KG1 (cell line): ENCODE results near the gene STX5.
A peak's percentile ranks its signal among the peaks of the same experiment; 100 is the strongest.
"Not testable (repeated sequence)": the region's sequence is repeated elsewhere in the genome, so short reads cannot be mapped to it uniquely, and the experiment has no call there.

ENCODE experiments used
- DNase-seq: peaks from one replicate; lab custom pipeline; 2025; lab: John Stamatoyannopoulos, UW

STX5 gene

DNA sequence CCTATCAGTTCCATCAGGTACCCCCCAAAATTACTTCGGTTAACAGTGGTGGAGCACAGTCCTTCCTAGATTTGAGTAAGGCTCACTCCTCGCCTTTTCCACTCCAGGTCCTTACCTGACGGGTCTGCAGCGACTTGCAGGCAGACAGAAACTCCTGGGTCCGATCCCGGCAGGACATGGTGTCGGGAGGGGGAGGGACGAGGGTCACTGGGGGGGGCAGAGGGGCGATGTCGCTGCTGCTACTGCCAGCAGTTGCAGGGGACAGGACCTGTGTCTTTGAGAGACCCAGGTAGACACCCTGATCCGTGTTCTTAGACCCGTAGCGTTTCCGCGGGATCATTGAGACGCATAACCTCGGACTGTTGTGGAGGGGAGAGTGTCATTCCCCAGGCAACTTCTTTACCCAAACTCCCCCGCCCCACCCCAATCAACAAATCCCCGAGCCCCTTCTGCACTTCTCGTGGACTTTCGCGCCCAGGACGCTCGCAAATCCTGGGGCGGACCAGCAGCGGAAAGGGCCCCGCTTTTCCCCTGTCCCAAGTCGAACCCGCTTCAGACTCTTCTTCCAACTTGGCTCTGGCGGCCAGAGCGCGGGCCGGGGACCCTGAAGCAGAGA is 839 bp downstream of the STX5 start:
- DNase-seq: no peak

DNA sequence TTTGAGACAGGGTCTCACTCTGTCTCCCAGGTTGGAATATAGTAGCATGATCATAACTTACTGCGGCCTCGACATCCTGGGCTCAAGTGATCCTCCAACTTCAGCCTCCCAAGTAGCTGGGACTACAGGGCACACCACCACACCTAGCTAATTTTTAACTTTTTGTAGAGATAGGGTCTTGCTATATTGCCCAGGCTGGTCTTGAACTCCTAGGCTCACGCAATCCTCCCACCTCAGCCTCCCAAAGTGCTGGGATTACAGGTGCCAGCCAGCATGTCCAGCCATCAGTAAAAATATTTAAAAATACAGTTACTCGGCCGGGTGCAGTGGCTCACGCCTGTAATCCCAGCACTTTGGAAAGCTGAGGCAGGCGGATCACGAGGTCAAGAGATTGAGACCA is 3.7 kb downstream of the STX5 start:
- not testable (repeated sequence) for DNase-seq

DNA sequence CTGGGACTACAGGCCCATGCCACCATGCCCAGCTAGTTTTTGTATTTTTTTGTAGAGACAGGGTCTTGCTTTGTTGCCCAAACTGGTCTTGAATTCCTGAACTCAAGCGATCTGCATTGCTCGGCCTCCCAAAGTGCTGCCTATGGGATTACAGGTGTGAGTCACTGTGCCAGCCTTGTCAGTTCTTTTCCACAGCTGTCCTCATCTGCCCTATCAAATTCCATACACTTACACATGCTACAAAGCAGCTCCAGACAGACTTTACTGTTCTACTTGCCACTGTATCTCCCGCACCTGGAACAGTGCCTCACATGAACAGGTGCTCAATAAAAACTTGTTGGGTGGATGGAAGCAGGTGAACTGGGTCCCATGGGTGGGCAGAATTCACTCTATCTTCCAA is 8.2 kb downstream of the STX5 start:
- no peak for DNase-seq

DNA sequence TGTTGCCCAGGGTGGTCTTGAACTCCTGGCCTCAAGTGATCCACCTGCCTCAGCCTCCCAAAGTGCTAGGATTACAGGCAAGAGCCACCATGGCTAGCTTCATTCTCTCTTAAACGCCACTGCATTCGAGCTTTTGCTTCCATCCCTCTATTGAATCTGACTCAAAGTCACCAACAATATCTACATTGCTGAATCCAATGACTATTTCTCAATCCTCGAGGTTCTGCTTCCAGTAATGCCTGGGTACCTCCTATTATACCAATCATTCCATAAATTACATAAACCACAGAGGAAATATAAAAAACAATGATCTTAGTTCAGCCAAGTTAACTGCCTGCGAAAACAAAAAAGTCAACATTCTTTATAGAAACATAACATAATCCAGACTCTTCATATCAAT is 14.7 kb downstream of the STX5 start:
- no peak for DNase-seq

DNA sequence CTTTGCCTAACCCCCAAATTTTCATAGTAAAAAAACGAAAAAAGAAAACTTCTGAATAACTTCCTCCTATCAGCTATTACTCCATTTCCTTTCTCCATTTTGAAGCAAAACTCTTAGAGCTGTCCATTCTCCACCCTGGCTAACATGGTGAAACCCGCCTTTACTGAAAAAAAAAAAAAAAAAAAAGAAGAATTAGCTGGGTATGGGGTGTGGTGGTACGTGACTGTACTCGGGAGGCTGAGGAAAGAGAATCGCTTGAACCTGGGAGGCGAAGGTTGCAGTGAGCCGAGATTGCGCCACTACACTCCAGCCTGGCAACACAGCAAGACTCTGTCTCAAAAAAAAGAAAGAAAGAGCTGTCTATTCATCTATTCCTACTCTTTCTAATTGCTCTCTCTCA is 15.3 kb downstream of the STX5 start:
- no peak for DNase-seq

DNA sequence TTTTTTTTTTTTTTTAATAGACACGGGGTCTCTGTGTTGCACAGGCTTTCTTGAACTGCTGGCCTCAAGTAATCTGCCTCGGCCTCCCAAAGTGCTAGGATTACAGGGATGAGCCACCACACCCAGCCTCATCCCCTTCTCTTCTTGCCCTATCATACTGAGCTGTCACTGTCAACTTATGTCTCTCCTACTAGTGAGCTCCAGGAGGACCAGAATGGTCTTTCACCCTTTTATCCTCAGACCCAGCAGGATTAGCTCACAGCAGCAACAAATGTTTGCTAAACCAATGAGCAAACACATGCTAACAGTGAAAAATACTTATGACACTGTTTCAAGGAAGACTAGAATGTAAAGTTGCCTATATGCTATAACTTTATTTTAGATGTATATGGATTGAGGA is 20.2 kb downstream of the STX5 start:
- no peak for DNase-seq

DNA sequence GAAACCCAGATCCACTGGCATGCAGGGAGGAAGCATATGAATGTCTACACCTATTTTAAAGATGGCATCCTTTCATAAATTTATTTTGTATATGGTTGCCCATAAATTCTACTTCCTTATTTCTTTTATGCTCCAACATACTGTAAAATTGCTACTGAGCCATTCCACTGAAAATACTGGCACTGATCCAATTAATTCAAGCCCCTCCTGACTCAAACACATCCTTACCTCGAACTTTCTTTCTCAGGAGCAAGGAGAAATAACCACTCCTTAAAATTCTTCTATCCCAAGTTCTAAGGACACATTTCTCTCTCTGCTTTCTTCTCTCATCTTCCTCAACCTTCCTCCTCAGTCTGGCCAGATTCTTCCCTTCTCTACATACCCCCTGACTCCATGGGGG is 21.1 kb downstream of the STX5 start:
- DNase-seq: no peak

DNA sequence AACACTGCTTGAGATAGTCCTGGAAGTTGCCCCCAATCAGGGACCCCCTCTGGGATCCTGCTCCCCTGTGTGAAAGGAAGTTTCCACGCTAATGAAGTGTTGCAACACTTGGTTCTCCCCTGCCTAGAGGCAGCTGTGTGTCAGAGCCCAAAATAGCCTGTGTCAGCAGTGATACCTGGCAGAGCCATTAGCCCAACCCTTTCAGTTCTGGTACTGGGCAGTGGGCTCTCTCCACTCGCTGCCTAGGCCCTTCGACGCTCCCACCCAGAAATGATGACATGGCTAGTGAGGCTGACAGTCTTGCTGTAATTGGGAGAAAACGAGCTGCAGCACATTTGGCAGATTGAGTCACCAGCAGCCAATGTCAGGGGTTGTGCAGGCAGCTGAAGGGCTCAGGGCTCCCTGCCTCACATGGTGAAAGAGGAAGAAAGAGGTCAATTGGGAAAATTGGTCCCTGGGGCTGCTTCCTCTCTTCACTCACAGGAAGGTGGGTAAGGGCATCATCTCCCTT is 25.2 kb downstream of the STX5 start:
- no peak for DNase-seq

DNA sequence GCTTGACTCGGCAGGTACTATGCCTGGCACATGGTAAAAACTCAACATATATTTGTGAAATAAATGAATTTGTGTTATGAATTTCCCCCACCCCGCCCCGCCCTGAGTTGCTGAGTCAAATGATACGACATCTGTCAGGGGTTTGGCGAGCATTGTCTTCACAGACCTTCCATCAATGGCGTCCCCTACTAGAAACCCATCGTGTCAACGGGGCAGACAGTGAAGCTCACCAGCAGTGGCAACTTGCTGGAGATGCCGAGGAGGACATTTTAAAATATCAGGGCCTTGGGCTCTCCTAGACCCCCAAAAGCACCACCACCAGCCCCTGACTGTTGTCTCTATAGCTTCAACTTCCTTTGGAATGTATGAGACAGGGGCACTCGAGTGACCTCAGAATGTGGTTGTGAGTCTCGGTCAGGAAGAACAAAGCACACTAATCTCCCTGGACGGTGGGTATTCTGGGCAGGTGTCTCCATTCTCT is 25.9 kb downstream of the STX5 start:
- DNase-seq: peak; percentile 77

DNA sequence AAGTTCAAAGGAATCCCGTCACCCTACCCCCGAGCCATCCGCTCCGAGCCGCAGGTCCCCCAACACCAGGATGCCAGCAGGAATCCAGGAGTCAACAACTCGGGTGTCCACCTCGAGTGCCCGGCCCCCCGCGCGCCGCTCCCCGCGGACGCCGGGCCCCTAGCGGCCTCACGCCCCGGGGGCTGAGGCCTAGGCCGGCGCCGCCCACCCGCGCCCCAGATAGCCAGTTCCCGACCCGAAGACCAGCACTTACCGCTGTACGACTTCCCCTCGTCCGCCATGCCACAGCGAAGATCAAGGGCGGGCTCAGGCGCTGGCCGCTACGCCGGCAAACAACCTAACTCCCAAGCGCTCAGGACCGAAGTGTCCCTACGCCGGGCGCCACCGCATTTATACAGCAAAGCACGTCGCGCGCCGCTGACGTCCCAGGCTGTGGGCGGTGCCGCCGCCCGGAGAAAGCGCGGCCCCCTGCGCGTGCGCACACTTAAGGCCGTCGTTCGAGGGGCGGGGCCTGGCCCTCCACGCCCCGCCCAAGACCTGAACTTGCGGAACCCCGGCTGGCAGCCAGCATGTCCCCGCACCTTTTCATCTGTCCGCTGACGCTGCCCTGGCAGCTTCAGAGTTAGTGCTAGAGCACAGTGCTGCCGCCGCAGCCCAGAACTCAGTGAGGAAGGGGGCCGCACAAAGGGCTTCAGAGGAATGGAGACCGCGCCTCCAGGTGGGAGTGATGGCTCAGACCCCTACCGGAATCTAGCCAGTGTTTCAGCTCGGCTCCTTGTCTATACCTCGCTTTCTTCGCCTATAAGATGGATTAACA is 26.6 kb downstream of the STX5 start, which contains the start of gene NXF1:
Gene NXF1 (minus strand): TSS at position 365 of the 817 bp plus-strand sequence. CDS start 84 bp downstream, at position 281.
- DNase-seq: peak; percentile 99

DNA sequence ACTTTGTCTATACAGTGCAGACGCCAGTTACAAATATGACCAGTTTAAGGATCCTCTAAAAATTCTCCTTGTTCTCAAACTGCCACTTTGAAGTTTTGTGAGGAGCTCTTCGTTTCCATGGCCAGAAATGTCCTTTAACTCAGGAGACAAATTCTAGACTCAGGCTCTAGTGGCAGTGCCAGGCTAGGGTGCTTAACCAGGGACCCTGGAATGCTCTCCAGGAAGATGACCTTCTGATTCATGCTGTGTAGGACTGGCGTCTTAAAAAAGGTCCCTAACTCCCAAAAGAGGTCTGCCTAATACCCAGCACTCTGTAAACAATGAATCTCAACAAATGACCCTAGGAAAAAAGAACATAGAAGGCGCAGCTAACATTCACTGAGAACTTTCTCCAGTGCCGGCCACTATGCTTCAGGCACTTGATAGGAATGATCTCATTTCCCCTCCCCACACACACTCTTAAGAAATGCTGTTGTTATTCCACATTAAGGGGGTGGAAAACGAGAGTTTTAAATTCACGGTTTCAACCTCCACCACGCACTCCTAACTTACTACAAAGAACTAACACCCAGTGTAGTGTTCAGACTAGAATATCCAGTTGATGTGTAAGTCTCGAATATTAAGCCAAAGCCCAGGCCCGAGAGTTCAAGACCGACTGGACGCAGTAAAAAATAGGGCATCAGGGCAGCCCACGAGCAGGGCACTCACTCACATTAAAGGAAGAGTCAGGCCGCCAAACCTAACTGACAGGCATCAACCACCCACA is 27.4 kb downstream of the STX5 start:
- no peak for DNase-seq

DNA sequence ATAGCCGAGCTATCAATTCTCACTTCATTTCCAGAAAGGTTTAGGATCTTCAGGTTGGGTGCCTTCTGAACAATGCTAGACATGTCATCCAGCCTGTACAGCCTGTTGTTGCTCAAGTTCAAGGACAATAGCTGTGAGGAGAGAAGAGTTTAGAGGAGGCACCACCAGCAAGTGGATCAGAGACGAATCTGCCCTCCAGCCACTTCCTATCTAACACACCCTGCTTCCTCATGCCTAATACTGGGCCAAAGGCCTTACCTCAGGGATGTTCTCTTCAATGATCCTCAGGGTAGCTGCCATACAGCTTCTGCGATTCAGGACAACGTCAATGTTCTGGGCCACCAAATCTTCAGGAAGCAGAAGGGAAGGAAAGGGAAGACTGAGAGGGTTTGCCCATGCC is 30.8 kb downstream of the STX5 start:
- DNase-seq: no peak

DNA sequence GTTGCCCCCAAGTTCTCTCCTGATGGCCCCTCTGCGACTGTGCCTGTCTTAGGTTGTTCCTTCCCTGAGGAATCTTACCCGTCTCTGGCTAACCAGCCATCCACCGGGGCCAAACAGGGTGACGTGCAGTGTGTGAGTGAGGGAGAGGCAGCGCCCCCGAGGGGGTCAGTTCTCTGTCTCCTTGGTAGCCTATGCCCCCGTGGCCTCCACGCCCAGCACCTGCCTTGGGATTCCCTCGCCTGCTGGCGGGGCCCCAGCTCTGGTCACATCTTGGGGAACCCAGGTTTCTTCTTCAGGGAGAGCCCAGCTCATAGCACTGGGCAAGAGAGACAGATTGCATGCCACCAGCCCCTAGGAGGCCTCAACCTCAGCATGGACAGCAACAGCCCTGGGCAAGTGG is 32.4 kb downstream of the STX5 start:
- DNase-seq: no peak

DNA sequence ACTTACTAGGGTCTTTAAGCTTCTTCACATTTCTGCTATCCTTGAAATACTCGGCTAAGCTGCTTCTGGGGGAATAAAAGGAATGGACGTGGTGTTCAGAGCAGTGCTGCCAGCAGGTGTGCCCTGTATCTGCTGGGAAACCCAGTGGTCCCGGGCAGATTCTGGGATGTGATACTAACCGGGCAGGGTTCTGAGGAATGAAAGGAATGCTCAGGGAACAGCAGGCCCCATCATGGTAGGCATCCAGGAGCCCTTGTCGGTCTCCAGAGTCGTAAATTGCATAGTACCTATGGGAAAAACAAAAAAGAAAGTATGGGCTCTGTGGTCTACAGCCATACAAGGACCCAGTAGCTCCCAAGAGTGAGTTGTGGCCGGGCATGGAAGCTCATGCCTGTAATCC is 35.6 kb downstream of the STX5 start:
- DNase-seq: no peak

DNA sequence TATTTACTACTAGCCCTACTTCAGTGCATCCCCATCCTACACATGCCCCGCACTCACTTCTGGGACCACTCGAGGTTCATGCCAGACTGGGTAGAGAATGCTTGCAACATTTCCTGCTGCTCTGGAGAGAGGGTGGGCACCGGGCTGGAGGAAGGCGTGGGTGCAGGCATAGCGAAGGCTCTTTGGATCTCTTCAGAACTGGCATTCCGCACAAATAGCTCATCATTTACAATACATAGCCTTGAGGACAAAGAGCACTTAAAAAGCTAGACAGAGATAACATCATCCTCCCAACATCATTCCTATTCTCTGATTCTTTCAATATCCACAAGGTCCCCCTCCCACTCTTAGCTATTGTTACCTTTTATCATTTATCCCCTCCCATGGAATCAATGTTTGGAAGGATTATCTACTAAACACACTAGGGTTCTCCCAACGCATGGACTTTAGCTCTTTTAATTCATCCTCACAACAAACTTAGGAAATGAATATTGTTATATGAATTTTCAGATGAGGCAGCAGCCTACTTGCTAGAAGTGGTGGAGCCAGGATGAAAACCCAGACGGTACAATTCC is 37.6 kb downstream of the STX5 start:
- no peak for DNase-seq

DNA sequence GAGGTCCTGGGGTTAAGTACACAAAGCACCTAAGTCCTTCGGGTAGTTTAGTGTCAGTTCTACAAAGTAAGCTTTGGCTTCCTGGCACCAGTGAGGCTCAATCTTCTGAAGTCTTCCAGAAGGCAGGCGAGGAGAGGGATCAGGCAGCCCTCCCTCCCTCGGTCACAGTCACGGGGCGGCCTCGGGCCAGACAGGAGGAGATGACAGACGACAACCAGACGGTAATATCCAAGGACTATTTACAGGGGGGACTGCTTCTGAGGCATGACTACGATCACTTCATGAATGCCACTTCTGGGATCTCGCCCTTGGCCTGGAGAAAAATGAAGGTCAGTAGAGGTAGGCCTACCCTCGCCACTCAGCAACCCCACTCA is 39.7 kb downstream of the STX5 start:
- no peak for DNase-seq

DNA sequence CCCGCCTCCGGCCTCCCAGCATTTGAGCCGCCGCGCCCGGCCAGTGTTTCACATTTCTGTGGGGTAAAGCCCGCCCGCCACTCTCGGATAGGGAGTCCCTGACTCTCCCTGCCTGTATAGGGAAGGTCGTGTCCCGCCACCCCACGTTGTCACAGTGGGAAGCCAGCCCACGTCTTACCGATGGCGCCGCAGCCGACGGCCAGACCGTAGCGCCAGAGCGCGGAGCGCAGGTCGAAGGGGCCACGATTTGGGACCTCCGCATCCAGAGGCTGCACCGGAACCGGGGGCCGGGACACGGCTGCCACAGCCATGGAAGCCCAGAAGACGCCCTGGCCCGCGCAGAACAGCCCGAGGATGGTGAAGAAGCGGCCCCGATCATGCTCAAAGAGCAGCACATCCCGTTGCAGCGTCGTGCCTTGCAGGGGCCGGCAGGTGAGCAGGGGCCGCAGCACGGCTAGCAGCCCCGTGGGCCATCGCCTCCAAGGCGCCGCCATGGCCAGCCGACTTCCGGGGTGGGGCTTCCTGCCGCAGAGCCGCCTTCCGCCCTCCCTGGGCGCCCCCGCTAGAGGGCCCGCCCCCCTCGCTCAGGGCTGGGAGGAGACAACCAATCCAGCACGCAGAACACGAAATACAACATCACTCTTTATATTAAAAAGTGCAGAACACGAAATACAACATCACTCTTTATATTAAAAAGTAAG is 40.2 kb downstream of the STX5 start, which contains the start of gene TMEM223:
Gene TMEM223 (minus strand): TSS at position 506 of the 701 bp plus-strand sequence. CDS start 12 bp downstream, at position 494.
- DNase-seq: peak; percentile 95

DNA sequence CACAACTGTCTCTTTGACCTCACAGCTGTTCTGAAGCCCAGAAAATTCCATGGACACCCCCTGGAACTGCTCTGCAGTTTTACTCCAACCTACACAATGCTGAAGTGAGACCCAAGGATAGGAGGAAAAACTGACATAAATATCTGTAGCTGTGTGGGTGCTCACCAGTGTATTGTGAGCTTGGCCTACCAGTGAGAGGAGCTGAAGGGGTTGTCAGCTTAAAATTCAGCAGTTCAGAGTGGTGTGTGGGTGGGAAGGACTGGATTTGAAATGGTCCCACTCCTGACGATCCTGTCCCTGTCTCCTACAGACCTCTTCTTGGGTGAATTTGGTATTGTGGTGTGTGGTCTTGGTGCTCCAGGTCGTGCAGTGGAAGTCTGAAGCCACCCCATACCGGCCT is 42.3 kb downstream of the STX5 start:
- no peak for DNase-seq

DNA sequence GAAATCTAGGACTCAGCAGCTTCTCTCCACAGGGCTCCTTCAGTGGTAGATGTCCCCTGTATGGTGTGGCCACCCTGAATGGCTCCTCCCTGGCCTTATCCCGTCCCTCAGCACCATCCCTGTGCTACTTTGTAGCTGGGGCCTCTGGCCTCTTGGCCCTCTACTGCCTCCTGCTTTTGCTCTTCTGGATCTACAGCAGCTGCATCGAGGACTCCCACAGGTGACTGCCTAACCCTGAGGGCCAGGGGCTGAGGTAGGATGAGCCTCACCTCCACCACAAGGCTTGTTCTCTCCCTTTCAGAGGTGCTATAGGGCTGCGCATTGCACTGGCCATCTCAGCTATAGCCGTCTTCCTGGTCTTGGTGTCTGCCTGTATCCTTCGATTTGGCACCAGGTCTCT is 42.9 kb downstream of the STX5 start:
- DNase-seq: no peak

DNA sequence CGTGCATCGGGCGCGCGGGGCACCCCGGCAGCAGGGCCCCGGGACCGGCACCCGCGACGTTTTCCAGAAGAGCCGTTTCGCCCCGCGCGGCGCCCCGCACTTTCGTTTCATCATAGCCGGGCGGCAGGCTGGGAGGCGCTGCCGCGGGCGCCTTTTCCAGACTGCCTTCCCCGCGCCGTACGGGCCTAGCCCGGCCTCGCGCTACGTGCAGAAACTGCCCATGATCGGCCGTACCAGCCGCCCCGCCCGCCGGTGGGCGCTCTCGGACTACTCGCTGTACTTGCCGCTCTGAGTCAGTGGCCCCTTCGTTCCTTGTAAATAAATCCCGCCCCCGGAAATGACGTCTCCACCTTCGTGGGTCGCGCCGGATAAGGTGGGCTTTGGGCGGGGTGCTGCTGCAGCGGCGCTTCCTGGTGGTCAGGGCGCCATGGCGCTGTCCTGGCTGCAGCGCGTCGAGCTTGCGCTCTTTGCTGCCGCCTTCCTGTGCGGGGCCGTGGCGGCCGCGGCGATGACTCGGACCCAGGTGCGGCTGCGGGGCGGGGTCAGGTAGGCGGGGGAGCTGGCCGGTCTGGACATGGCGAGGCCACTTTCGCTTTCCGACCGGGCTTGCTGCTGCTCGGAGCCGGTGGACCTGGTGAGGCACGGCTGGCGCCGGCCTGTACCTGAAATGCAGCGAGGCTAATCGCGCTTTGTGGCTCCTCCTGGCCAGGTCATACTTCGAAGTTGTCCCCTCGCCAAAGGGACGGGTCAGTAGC is 44.7 kb downstream of the STX5 start, which contains the start of gene TMEM179B:
Gene TMEM179B (plus strand): TSS at position 398 of the 755 bp plus-strand sequence. CDS start 30 bp downstream, at position 428.
- peak; percentile 98 for DNase-seq
